IPS DF 4.7 (cell line): ENCODE data around the gene ZBTB20.
A peak's percentile ranks its signal among the peaks of the same experiment; 100 is the strongest.

Source experiments
- DNase-seq: peaks from one replicate; pipeline ENCODE4 v3.0.0-alpha.2; 2013; ENCODE audit warnings: low spot score; ENCODE audit errors: extremely low read depth

ZBTB20 gene

DNA sequence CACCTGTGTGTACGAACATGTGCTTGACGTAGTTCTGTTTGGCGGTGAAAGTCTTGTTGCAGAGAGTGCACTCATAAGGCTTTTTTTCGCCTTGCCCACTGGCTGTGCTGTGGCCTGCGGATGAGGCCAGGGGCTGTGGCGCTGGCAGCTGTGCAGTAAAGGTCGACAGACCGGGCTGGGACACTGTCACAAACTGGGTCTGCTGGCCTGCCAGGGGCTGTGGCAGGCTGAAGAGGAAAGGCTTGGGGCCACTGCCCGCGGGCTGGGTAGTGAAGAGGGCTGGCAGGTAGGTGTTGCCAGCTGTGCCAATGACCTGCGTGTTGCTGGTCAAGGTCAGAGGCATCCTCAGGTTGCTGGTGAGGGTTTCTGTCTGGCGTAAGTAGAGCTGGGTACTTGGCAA lies 796.8 kb downstream of the ZBTB20 start:
- DNase-seq: no peak

DNA sequence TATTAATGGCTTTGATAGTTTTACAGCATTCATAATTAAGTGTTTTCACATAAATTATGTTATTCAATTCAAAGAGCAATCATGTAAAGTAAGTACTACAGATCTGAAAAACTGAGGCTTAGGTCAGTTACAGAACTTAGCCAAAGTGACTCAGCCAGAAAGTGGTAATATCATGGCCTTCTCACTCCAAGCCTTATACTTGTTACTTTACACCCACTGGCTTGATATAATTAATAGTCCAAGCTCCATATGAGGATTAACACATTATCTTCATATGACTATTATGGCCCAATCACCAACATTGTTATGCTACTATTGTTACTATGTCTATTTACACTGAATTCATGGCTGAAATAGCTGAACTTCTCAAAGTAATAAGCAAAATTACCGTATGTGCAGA lies 802.6 kb downstream of the ZBTB20 start:
- DNase-seq: no peak

DNA sequence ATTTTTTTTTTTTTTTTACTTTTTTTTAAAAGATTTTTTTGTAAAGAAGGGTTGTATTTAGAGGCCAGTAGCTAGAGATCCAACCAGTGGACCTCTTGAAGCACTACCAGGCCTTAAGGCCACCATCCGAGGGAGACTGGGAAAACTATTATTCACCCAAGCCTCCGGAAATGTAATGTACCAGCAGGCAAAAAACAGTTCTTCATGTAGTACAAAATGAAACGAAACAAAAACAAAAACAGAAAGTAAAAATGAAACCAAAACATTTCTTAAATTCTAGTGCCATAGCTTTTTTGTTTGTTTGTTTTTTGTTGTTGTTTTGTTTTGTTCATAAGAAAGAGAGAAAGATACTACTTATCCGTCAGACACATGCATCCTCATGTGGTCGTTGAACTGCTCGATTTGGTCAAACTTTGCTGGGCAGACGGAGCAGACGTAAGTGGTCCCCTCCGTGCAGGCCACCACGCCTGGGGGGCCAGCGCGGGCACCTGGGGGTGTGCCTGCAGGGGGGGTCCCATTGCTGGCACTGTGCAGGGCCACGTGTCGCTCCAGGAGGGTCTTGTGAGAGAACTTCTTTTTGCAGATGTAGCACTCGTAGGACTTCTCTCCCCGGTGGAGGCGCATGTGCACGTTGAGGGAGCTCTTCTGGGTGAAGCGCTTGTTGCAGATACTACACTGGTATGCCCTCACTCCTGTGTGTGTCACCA lies 808.3 kb downstream of the ZBTB20 start:
- DNase-seq: no peak

DNA sequence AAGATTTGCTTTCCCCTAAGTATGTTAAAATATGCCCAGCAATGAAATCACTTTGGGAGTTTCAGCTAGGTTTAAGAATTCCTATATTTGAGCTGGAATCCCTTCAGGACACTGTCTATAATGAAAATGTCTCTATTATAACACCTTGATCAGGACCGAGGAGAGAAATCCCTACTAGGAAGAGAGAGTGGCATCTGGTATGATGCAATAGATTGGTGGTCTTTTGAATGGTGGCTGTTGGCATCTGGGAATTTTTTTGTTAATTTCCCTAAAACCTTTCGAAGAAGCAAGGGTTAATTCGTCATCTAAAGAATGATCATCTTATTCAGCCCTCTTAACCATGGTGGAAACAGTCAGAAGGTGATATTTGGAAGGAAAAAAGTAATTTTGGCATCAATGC lies 810.2 kb downstream of the ZBTB20 start:
- DNase-seq: no peak

DNA sequence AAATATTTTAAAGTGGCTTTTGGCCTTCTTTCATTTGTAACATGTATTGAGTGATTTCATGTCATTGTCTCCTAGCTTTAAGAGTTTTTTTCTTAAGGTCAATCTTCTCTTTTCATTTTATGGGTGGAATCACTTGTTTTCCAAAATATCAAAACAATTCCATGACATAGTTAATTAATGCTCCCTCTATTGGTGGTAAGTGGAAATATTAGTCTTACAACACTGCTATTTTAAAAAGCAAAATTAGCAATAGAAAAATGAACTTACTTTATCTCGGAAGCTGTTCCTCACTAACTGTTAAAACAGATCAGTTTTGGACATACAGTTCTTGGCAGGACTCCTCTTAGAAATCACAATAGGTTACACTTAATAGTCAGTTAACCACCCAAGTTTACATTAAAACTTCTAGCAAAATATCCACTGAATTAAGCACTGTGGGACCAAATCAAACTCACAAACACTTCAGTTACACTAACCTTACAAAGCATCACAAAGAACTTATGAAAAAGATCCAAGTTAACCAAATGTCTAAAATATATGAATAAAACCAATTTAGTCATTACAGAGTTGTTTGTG lies 810.9 kb downstream of the ZBTB20 start:
- no peak for DNase-seq

DNA sequence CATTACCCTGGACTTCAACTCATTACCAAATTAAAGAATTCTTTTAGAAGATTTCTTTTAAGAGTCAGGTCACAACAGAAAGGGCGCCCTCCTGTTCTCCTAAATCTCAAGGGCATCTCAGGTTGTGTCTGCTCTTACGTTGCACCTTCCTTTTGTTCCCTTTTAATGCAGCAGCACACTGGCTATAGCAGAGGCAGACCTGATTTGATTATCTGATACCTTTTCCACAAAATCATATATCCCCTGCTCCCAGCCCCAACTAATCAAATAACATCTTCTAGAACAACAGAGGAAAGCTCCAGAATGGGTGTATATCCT lies 813.2 kb downstream of the ZBTB20 start:
- DNase-seq: no peak

DNA sequence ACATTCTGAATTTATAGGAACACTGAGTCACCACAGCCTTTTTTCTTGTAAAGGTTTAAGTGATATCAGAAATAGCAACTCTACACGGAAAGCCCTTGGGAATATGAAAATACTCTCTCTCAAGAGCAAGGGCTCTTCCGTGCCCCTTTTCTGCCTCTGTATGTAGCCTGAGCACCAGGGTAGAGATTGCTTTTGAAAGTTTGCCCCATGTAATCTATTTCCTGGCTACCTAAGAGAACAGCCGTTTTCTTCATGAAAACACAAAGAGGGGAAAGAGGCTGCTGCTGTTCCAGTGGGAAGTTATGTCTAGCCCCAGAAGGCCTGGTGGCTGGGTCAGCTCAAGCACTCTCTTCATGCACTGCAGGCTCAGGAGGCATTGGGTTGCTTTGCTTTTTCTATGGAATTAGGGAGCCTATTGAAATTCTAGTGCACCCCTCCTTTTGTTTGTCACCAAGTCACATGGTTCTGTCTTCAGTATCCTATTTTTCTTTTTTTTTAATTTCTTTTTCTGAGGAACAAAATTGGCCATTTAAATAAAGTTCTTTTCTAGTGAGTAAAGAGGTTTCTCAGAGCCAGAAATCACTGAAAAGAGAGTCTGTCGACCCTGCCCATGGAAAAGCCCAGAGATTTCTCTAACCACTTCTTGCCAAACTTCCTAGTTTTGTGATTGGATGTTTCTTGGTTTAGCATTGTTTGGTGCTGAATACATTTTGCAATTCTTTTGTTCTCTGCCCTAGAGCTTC lies 813.7 kb downstream of the ZBTB20 start:
- DNase-seq: no peak

DNA sequence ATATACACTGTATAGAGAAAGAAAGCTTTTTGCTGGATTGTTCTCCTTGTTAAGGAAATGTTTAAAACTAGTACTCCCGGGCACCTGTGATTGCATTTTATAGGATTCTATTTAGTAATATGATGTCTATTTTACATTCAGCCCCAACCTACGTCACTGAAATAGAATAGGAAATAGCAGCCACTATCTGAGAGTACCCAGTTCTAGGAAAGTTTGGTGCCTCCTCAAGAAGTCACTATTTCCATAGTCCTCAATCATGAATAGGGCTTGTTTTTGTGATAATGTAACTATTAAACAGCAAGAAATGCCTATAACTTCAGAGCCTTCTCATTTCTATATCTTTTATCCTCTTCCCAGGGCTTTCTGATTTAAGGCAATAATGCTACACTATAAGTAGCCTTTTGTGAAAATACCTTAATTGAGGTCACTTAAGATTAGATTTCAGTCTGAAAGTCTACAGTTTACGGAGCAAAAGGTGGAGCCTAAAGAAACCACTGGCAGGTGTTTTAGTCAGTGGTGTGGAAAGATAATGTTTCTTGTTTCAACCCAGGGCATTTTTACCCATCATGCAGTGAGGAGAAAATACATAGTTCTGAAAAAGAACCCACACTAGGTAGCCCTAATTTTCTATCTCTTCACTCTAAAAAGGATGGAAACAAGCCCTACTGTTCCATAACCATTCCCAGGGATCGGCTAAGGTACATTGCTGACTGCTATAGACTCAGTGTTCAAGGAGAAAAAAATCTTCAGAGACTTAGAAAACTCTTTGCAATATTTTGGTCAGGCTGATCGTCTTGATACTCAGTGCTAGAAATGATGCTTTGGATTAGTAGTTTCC lies 814.5 kb downstream of the ZBTB20 start:
- DNase-seq: no peak

DNA sequence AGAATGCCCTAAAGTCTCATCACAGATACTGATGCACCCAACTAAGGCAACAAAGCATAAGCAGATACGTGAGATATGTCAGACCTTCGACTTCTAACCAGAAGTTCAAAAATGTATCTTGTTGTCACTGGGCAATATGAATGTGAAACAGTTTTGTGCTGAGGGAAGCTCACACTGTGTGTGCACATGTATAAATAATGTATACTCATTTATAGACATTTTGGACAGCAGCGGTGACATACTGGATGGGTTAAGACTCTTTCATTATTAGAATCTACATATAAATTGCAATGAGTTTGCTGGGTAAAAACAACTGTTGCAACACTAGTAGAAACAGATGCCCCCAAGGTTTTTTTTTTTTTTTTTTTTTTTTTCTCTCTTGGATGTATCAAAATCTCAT lies 815.4 kb downstream of the ZBTB20 start:
- DNase-seq: no peak

DNA sequence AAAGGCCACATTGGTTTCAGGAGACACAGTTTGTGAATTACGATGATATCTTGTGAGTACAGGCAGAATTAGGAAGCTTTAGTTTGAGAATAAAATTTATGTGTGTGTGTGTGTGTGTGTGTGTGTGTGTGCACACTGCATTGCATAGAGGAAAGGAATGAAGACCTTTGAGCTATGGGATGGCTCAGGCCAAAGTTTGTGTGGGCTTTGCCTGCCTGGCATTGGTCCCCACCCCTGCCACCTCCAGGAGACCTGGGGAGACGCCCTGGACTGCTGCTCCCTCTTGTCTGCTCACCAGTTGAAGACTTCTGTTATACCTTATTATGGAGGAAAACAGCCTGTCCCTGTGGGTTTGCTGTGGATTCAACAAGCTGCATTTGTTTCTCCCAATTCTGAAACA lies 816.1 kb downstream of the ZBTB20 start:
- no peak for DNase-seq

DNA sequence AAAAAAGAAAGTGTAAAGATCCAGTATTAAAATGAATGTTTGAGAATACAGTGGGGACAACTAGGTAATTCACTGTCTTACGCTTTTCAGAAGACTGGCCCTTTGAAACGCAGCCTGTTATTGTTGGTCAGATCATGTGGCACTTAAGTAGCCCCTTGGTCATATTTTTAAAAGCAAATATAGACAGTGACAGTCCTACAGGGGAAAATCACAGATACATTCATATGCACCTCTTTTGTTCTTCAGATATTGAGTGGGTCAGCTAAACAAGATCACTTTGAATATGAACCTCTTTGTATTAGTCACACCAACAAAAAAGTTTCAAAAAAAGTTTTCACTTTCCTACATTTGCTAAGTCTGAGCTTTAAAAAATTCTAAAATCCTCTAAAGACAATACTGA lies 817.3 kb downstream of the ZBTB20 start:
- DNase-seq: no peak

DNA sequence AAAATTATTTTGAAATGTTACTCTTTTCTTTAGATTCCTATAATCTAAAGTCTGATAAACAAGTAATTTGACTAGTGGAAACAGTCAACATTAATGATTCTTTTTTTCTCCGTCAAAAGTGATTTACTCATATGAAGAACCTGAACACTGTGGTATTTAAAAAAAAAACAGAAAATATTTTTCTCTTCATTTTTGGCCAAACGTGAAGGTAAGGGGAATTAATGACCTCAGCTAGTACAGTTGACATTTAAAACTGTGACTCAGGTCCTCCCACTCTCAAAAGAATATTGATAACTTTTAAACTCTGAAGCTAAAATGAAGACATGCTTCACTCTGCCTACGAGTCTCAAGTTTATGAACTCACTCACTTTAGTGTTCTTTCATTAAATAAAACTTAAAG lies 818.7 kb downstream of the ZBTB20 start:
- no peak for DNase-seq

DNA sequence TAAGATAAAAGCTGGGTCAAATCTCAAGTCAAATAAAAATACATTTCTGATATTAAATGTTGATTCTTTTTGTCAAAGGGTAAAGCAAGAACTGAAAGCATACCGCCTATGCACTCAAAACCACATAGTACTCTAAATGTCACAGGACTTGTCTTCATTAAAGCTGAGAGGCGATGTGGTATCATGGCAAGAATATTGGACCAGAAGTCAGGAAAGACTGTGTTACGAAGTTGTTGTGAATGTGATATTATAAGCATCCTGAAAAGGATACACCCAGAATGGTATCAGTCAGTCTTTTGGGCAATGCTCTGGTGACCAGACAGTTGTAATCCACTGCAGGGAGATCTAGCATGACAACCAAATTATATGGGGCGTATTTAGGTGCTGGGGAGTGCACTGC lies 819.4 kb downstream of the ZBTB20 start:
- no peak for DNase-seq

DNA sequence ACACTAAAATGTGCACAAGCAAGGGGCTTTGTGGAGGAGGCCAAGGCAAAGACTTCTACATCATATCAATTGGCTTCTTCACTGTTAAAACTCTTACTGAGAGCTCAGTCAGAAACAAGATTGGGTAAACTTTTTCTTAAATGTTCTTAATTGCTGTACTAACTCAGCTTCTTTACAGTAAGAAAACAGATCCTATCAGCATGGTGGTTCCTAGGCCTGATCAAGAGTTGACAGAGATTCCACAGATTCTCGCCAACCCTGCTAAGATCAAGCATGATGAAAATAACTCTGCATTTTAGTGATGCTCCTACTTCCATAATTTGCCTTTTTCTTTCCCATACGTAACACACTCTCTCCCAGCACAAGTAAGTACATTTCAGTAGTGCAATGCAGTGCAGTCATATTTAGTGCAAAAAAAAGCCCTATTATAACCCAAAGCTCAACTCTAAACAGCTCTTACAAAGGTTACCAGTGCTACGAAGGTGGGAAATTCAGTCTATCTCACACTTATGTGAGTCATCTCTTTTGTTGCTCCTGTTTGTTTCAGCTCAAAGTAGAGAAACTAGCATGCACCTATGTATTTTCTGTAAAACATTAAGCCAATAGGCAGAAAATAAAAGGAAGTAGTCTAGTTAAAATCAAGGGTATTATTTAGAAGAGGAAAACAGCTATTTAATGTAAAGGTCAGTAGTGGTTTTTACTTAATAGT lies 823.4 kb downstream of the ZBTB20 start:
- DNase-seq: no peak

DNA sequence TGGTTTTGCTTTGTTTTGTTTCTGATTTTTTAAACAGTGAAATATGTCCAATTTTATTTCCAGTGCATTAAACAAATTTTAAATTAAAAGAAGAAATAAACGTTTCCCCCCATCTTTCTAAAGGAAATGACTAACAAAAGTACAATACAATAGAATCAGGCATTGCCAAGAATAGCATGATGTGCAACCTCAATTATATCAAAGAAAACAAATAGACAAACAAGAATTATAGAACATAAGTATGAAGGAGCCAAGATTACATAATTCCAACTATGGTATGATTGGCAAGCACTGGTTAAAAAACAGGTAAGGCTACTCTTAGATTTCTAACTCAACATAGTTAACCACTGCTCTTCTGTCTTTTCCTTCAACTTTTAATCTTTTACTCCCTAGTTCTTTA lies 826.8 kb downstream of the ZBTB20 start:
- DNase-seq: no peak

DNA sequence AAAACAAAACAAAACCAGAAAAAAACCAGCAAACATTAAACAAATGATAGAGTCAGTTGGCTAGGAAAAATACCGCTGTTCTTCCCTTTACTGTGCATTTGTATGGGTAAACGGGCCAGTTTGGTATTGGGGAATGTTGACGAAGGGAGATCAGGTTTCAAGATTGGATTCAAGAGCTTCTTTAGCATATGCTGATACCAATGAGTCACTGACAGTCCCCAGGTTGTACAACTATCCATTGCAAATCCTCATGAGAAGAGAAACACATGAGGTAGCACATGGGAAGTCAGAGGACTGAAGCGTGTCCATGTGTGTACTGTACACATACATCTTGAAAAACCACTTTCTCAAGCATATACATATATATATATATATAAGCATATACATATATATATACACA lies 827.6 kb downstream of the ZBTB20 start:
- DNase-seq: peak; percentile 38

DNA sequence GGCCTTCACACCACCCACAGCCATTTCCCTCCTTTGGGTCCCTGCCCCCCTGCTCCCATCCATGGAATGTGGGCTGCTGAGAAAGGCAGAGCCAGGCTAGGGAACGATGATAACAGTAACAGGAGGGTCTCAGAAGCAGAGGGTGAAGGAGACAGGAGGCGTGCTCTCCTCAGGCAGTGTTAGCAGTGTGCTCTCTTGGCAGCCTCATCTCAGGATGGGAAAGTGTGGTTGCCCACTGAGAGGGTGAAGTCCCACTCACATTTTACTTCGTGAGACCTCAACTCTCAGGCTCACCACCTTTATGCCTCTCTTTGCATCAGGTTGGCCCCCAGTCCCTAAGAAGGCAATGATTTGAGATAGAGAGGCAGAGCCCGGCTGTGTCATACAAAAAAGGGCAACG lies 828.8 kb downstream of the ZBTB20 start:
- DNase-seq: no peak

DNA sequence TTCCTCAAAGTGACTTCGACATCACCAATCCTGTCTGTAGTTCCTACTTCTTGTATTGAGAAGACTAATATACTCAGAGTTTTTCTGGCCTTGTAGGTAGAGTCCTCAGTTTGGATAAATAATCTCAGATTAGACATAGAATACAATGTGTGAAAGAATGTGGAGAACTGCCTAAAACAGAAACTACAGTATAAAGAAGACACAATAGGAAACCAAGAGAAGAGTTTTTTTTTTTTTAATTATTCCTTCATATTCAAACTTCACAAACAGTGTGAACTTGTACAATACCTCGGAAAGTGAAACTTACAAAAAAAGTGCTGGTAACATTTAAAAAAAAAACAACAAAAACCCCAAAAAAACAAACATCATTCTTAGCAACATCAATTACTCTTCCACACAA lies 832.8 kb downstream of the ZBTB20 start:
- DNase-seq: no peak

DNA sequence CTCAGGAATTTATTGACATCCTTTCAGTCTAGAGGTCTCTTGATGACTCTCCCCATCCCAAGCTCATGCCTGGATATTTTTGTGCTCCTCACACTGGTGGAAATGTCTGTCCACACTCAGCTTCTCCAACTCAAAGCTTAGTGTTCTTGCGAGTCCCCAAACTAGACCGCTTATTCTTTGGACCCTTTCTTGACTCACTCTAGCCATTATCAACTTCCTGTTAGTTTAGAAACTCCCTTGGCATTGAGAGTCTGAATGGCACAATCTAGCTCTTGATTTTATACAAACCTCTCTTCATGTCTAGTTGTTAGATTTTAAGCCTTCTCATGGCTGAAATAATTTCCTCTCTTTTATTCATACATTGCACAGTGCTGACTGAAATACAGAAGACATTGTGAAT lies 833.7 kb downstream of the ZBTB20 start:
- DNase-seq: no peak

DNA sequence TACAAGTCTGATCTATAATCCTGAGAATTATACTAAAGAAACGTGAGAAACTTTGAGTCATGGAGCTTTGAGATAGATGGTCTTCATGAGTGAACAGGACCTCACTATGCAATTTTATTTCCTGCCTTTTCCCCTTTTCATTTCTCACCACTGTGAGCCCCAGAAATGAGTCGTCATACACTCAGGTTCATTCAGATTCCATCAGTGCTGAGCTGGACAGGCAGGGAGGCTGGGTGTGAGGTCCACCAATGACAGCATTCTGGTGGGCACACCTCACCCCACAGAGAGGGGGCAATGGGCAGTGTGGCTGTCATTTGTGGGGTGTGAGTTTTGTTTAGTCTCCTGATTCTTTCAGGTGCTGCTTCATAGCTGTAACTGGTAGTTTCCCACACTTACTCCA lies 836.4 kb downstream of the ZBTB20 start:
- DNase-seq: no peak

DNA sequence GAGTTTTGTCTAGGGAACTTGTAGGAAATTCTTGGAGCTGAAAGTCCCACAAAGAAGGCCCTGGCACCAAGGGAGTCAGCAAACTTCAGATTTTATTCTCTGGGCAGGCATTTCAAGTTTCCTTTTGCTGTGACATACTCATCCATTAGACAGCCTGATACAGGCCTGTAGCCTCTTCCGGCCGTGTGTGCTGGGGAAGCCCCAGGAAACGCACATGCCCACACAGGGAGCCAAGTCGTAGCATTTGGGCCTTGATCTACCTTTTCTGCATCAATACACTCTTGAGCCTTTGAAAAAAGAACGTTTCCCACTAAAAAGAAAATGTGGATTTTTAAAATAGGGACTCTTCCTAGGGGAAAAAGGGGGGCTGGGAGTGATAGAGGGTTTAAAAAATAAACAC lies 838.3 kb downstream of the ZBTB20 start:
- DNase-seq: no peak

DNA sequence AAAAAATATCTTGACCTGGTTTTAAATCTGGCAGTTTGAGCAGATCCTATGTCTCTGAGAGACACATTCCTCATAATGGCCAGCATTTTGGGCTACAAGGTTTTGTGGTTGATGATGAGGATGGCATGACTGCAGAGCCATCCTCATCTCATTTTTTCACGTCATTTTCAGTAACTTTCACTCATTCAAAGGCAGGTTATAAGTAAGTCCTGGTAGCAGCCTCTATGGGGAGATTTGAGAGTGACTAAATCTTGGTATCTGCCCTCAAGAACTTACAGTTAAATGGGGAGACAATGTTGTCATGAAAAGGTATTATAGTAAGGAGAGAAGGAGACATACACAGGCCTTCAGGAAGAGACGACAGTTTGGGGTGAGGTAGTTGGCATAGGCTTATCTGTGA lies 838.7 kb downstream of the ZBTB20 start:
- DNase-seq: no peak
